Calu3 (cell line): ENCODE data around the gene UCP1. TPM values are rescaled to one million over a fixed set of nuclear protein-coding genes. Genes with fewer than 3 reads are reported as not detected.

ENCODE experiments used
- Bru-seq: library from RNA; stranded (reverse); fragments of 400-500 nt; gene quantifications from one replicate; lab custom pipeline; 2021; lab: Mats Ljungman, UMichigan
- BruChase-seq, 2 experiments: library from RNA; stranded (reverse); fragments of 400-500 nt; gene quantifications; one replicate each; lab custom pipeline; 2021; lab: Mats Ljungman, UMichigan
- BruUV-seq: library from RNA; stranded (reverse); fragments of 400-500 nt; replicated peaks from 2 replicates; lab custom pipeline; 2021; lab: Mats Ljungman, UMichigan
- CTCF ChIA-PET: fragments of 300-600 bp; sonication (Branson Sonifier 250); formaldehyde crosslinking; loops from one replicate; lab custom pipeline; 2022; ENCODE audit warnings: antibody characterized with exemption; lab: Charles Lee
- DNase-seq: peaks from one replicate; pipeline ENCODE4 v3.0.0; 2022
- H3K27ac Mint-ChIP-seq: one replicate; pipeline ENCODE4 v1.8.0; 2022; ENCODE audit warnings: mixed read lengths; ENCODE audit not compliant: unreplicated experiment
- H3K27me3 Mint-ChIP-seq: one replicate; pipeline ENCODE4 v1.8.0; 2022; ENCODE audit warnings: mixed read lengths; ENCODE audit not compliant: unreplicated experiment
- H3K36me3 Mint-ChIP-seq: one replicate; pipeline ENCODE4 v1.8.0; 2022; ENCODE audit warnings: mild to moderate bottlenecking, moderate library complexity, mixed read lengths; ENCODE audit not compliant: insufficient read depth, unreplicated experiment
- H3K4me1 Mint-ChIP-seq: one replicate; pipeline ENCODE4 v1.8.0; 2022; ENCODE audit warnings: mild to moderate bottlenecking, low read depth, mixed read lengths; ENCODE audit not compliant: unreplicated experiment
- H3K4me3 Mint-ChIP-seq: one replicate; pipeline ENCODE4 v1.8.0; 2022; ENCODE audit warnings: mild to moderate bottlenecking, low read depth, moderate library complexity, mixed read lengths; ENCODE audit not compliant: unreplicated experiment
- H3K9me3 Mint-ChIP-seq: one replicate; pipeline ENCODE4 v1.8.0; 2022; ENCODE audit warnings: low read depth, mixed read lengths; ENCODE audit not compliant: unreplicated experiment
- intact Hi-C: fragments of 100-400 bp; cut with micrococcal nuclease; formaldehyde crosslinking; loops from one replicate; pipeline ENCODE4 v1.10.0; 2022; ENCODE audit not compliant: unreplicated experiment
- long read RNA-seq: library from polyadenylated mRNA; stranded (forward); transcript quantifications from one replicate; pipeline ENCODE4 v2.0.0, GENCODE V29; 2022
- total RNA-seq: library from RNA; stranded (reverse); gene quantifications from 2 replicates; pipeline ENCODE4 v1.2.3, GENCODE V29; 2022
- TF ChIP-seq, protein P1 (sequence below): fragments of 200-600 bp; IDR thresholded peaks from one replicate; pipeline ENCODE4 v1.8.0; 2022; ENCODE audit warnings: antibody characterized with exemption; ENCODE audit not compliant: unreplicated experiment

The UCP1 gene
- total RNA-seq (not detected in 2 replicates), Bru-seq, nascent RNA (not detected), BruChase-seq, experiment 1, labeled RNA remaining after a 6-hour chase (not detected), BruChase-seq, experiment 2, labeled RNA remaining after a 2-hour chase (percentile 8 among the genes with signal in this experiment)
- long read RNA-seq = 0 reads

GRCh38 chr4:140568507-140569306, at the start of gene UCP1:
Gene UCP1, minus strand, starts transcription at chr4:140568961. Its CDS starts 232 bp downstream, at chr4:140568729.
- H3K9me3 Mint-ChIP-seq = no peaks in the 10 kb centered on the region
- H3K27me3 Mint-ChIP-seq = no peaks in the 10 kb centered on the region
- CTCF ChIA-PET = interaction anchor here (0.7 to 0.9 kb wide), 2 partner anchors 132 to 141 kb away, joined by 3 to 4 read pairs; no protein-coding TSS in a partner anchor
- H3K4me3 Mint-ChIP-seq = peak within 1 kb of the TSS; percentile 72
- H3K27ac Mint-ChIP-seq = no peak within 1 kb of the TSS
- peak; percentile 28 for DNase-seq
- H3K36me3 Mint-ChIP-seq = peaks cover 4% of the 10 kb centered on the region
- intact Hi-C loops = no loop called here
- TF ChIP-seq, protein P1, sequence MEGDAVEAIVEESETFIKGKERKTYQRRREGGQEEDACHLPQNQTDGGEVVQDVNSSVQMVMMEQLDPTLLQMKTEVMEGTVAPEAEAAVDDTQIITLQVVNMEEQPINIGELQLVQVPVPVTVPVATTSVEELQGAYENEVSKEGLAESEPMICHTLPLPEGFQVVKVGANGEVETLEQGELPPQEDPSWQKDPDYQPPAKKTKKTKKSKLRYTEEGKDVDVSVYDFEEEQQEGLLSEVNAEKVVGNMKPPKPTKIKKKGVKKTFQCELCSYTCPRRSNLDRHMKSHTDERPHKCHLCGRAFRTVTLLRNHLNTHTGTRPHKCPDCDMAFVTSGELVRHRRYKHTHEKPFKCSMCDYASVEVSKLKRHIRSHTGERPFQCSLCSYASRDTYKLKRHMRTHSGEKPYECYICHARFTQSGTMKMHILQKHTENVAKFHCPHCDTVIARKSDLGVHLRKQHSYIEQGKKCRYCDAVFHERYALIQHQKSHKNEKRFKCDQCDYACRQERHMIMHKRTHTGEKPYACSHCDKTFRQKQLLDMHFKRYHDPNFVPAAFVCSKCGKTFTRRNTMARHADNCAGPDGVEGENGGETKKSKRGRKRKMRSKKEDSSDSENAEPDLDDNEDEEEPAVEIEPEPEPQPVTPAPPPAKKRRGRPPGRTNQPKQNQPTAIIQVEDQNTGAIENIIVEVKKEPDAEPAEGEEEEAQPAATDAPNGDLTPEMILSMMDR = no peak
- no peaks in the 10 kb centered on the region for H3K4me1 Mint-ChIP-seq
- BruUV-seq = no TSS peak

- H3K36me3 Mint-ChIP-seq = no peaks in the 10 kb centered on the region
- H3K9me3 Mint-ChIP-seq = no peaks in the 10 kb centered on the region
- intact Hi-C loops = no loop called here
- TF ChIP-seq, protein P1 = no peak
- no peak for DNase-seq
- CTCF ChIA-PET = no interaction called here
- no peaks in the 10 kb centered on the region for H3K4me1 Mint-ChIP-seq
- H3K27me3 Mint-ChIP-seq = no peaks in the 10 kb centered on the region
- no peak overlapping the region for H3K27ac Mint-ChIP-seq
- no TSS peak for BruUV-seq
- H3K4me3 Mint-ChIP-seq = no peak overlapping the region
These were observed 48.9 kb upstream of the UCP1 start for GRCh38 chr4:140617499-140618248.

GRCh38 chr4:140615451-140615850, 46.7 kb upstream of the UCP1 start:
- Mint-ChIP-seq H3K27me3 (no peaks in the 10 kb centered on the region), H3K4me3 (no peak overlapping the region), H3K4me1 (no peaks in the 10 kb centered on the region), H3K27ac (no peak overlapping the region), H3K9me3 (no peaks in the 10 kb centered on the region), H3K36me3 (no peaks in the 10 kb centered on the region)
- TF ChIP-seq, protein P1 = no peak
- intact Hi-C loops = no loop called here
- CTCF ChIA-PET = no interaction called here
- no TSS peak for BruUV-seq
- no peak for DNase-seq

GRCh38 chr4:140612357-140612756, 43.6 kb upstream of the UCP1 start:
- Mint-ChIP-seq H3K36me3 (no peaks in the 10 kb centered on the region), H3K4me1 (no peaks in the 10 kb centered on the region), H3K27me3 (no peaks in the 10 kb centered on the region), H3K27ac (no peak overlapping the region), H3K4me3 (no peak overlapping the region), H3K9me3 (no peaks in the 10 kb centered on the region)
- DNase-seq = no peak
- TF ChIP-seq, protein P1 = no peak
- no TSS peak for BruUV-seq
- intact Hi-C loops = loop anchor here (5.0 kb wide), 1 partner anchor 245 kb away; no protein-coding TSS in a partner anchor
- CTCF ChIA-PET = no interaction called here
